ENCODE data around the gene TMEM138.
A peak's percentile ranks its signal among the peaks of the same experiment; 100 is the strongest.

Gene TMEM138

GRCh38 chr11:61361741-61362541 lies at the start of gene TMEM138, which contains the start of gene CYB561A3:
Gene TMEM138 (plus strand): TSS chr11:61362374. CDS start chr11:61364391, 2,017 bp downstream.
Gene CYB561A3 (minus strand): TSS chr11:61361882. CDS start chr11:61356713, 5,169 bp downstream.
- peak; percentile 86 for DNase-seq

- no peak for DNase-seq
Measured at GRCh38 chr11:61315260-61315659, 46.9 kb upstream of the TMEM138 start.

- DNase-seq = no peak
Measured at GRCh38 chr11:61325649-61326414, 36.3 kb upstream of the TMEM138 start.

GRCh38 chr11:61327669-61328071 lies 34.5 kb upstream of the TMEM138 start:
- DNase-seq = no peak

GRCh38 chr11:61328351-61328750 lies 33.8 kb upstream of the TMEM138 start:
- DNase-seq = no peak

GRCh38 chr11:61329871-61330270 lies 32.3 kb upstream of the TMEM138 start:
- DNase-seq = no peak

- DNase-seq = no peak
Measured at GRCh38 chr11:61331651-61332050, 30.5 kb upstream of the TMEM138 start.

GRCh38 chr11:61332281-61332796 lies 29.8 kb upstream of the TMEM138 start:
- no peak for DNase-seq

GRCh38 chr11:61332797-61333549 lies 29.2 kb upstream of the TMEM138 start, which contains the start of the genes DDB1 and TKFC:
Gene DDB1 (minus strand): TSS chr11:61333105. CDS start chr11:61332968, 137 bp downstream.
Gene TKFC (plus strand): TSS chr11:61333228. CDS start chr11:61334729, 1,501 bp downstream.
- peak; percentile 83 for DNase-seq

GRCh38 chr11:61333550-61334433 lies 28.4 kb upstream of the TMEM138 start:
- DNase-seq = no peak

GRCh38 chr11:61334434-61335354 lies 27.5 kb upstream of the TMEM138 start:
- DNase-seq = no peak

GRCh38 chr11:61335355-61335710 lies 26.8 kb upstream of the TMEM138 start:
- DNase-seq = no peak

GRCh38 chr11:61336171-61336935 lies 25.8 kb upstream of the TMEM138 start:
- DNase-seq = peak; percentile 70

GRCh38 chr11:61337706-61338470 lies 24.3 kb upstream of the TMEM138 start:
- DNase-seq = no peak

- DNase-seq = no peak
Measured at GRCh38 chr11:61338783-61339489, 23.2 kb upstream of the TMEM138 start.

GRCh38 chr11:61339490-61339878 lies 22.7 kb upstream of the TMEM138 start:
- no peak for DNase-seq

GRCh38 chr11:61340979-61341378 lies 21.2 kb upstream of the TMEM138 start:
- DNase-seq = no peak

- DNase-seq = no peak
Measured at GRCh38 chr11:61341706-61342105, 20.5 kb upstream of the TMEM138 start.

Measured in DMS79 (cell line).